ENCODE measurements around the gene BMP5. TPM values are rescaled to one million over a fixed set of nuclear protein-coding genes. Genes with fewer than 3 reads are reported as not detected.

The BMP5 gene
- total RNA-seq, 1 experiment from 2014 or later, result not detected

- DNase-seq (ENCODE audit: low spot score), result no peak
These were observed 62.9 kb downstream of the BMP5 start for GRCh38 chr6:55812509-55812908.

GRCh38 chr6:55811074-55811473, 64.3 kb downstream of the BMP5 start:
- DNase-seq (ENCODE audit: low spot score), result no peak

- no peak for DNase-seq (ENCODE audit: low spot score)
These were observed 73.1 kb downstream of the BMP5 start for GRCh38 chr6:55802259-55802658.

- no peak for DNase-seq (ENCODE audit: low spot score)
These were observed 76.8 kb downstream of the BMP5 start for GRCh38 chr6:55798571-55798970.

- DNase-seq (ENCODE audit: low spot score), result no peak
These were observed 81.1 kb downstream of the BMP5 start for GRCh38 chr6:55794136-55794812.

GRCh38 chr6:55785273-55785672, 90.1 kb downstream of the BMP5 start:
- DNase-seq (ENCODE audit: low spot score), result no peak

GRCh38 chr6:55782275-55782674, 93.1 kb downstream of the BMP5 start:
- no peak for DNase-seq (ENCODE audit: low spot score)

GRCh38 chr6:55778705-55779104, 96.7 kb downstream of the BMP5 start:
- no peak for DNase-seq (ENCODE audit: low spot score)

- DNase-seq (ENCODE audit: low spot score), result no peak
These were observed 97.9 kb downstream of the BMP5 start for GRCh38 chr6:55777469-55777868.

- no peak for DNase-seq (ENCODE audit: low spot score)
These were observed 99.3 kb downstream of the BMP5 start for GRCh38 chr6:55776113-55776512.

GRCh38 chr6:55775029-55775318, 100.4 kb downstream of the BMP5 start:
- no peak for DNase-seq (ENCODE audit: low spot score)

- no peak for DNase-seq (ENCODE audit: low spot score)
These were observed 100.9 kb downstream of the BMP5 start for GRCh38 chr6:55774286-55775028.

- no peak for DNase-seq (ENCODE audit: low spot score)
These were observed 101.7 kb downstream of the BMP5 start for GRCh38 chr6:55773620-55774216.

GRCh38 chr6:55772730-55773129, 102.7 kb downstream of the BMP5 start:
- DNase-seq (ENCODE audit: low spot score), result no peak

- DNase-seq (ENCODE audit: low spot score), result no peak
These were observed 115.9 kb downstream of the BMP5 start for GRCh38 chr6:55759536-55759935.

GRCh38 chr6:55758156-55758937, 117.0 kb downstream of the BMP5 start:
- no peak for DNase-seq (ENCODE audit: low spot score)

- DNase-seq (ENCODE audit: low spot score), result no peak
These were observed 118.8 kb downstream of the BMP5 start for GRCh38 chr6:55756531-55757031.

GRCh38 chr6:55748880-55749279, 126.5 kb downstream of the BMP5 start:
- DNase-seq (ENCODE audit: low spot score), result no peak

GRCh38 chr6:55746473-55746872, 128.9 kb downstream of the BMP5 start:
- DNase-seq (ENCODE audit: low spot score), result no peak

GRCh38 chr6:55734256-55734655, 141.1 kb downstream of the BMP5 start:
- DNase-seq (ENCODE audit: low spot score), result no peak

- DNase-seq (ENCODE audit: low spot score), result no peak
These were observed 145.7 kb downstream of the BMP5 start for GRCh38 chr6:55729665-55730064.

- peak; percentile 45 for DNase-seq (ENCODE audit: low spot score)
These were observed 149.2 kb downstream of the BMP5 start for GRCh38 chr6:55726144-55726543.

Measured in HT-29 (cell line).